K562 (cell line): Measurements from ENCODE around the gene UMODL1. TPM values are rescaled to one million over a fixed set of nuclear protein-coding genes. Genes with fewer than 3 reads are reported as not detected.

ENCODE experiments used
- ATAC-seq: fragments of 200-7000 bp; cut with Tn5 transposase; 3 replicates; pipeline ENCODE4 v1.9.1; 2020; ENCODE audit warnings: moderate library complexity
- BruUV-seq: library from RNA; stranded (reverse); fragments of 400-500 nt; replicated peaks from 2 replicates; lab custom pipeline; 2021; lab: Mats Ljungman, UMichigan
- CTCF ChIA-PET: fragments of 300-600 bp; formaldehyde crosslinking; extraction: SDS; loops from one replicate; lab custom pipeline; 2021; ENCODE audit warnings: low intra/inter-chr PET ratio; lab: Yijun Ruan, JAX
- POLR2A ChIA-PET: fragments of 300-600, 350-650 bp; sonication (Branson Sonifier 250); formaldehyde crosslinking; extraction: SDS; loops from one replicate; lab custom pipeline; 2021; ENCODE audit warnings: antibody characterized with exemption, inconsistent platforms; lab: Yijun Ruan, JAX
- DNase-seq, 4 experiments: peaks; one replicate each; pipeline versions ENCODE4 v3.0.0 to v3.0.0-alpha.2; 2011 to 2018; ENCODE audit warnings: low spot score in 3 of 4, mixed read lengths in 3 of 4; ENCODE audit errors: extremely low read depth in 1 of 4
- FAIRE-seq: peaks from 2 replicates; lab custom pipeline; 2011; peaks lifted over from hg19 to GRCh38; lab: Jason Lieb, UNC
- H2AFZ ChIP-seq: 2 replicates; pipeline ENCODE4 v1.6.0; 2011; ENCODE audit warnings: low read depth, low read length, control low read depth, inconsistent platforms
- H3K27ac ChIP-seq: fragments of 200-600 bp; 3 replicates; pipeline ENCODE4 v1.8.0; 2011; ENCODE audit warnings: low read depth, mild to moderate bottlenecking, control low read depth, inconsistent platforms, low read length, moderate library complexity, mixed read lengths; ENCODE audit errors: extremely low read depth
- H3K27me3 ChIP-seq, 2 experiments: fragments of 300-600 bp in 1 of 2; 2 replicates in 1 of 2; 3 replicates in 1 of 2; pipeline versions ENCODE4 v1.6.0 to v1.8.0; 2011; ENCODE audit warnings: inconsistent platforms in 2 of 2, low read length in 2 of 2, mild to moderate bottlenecking in 1 of 2, mixed read lengths in 1 of 2, moderate library complexity in 1 of 2; ENCODE audit not compliant: control insufficient read depth in 2 of 2, insufficient read depth in 2 of 2
- H3K36me3 ChIP-seq: fragments of 300-600 bp; 3 replicates; pipeline ENCODE4 v1.8.0; 2011; ENCODE audit warnings: mild to moderate bottlenecking, low read length, inconsistent platforms; ENCODE audit not compliant: control insufficient read depth, insufficient read depth
- H3K4me1 ChIP-seq, 2 experiments: fragments of 200-600 bp in 1 of 2; replicated peaks in 1 of 2; 2 replicates in 1 of 2; 3 replicates in 1 of 2; pipeline versions ENCODE4 v1.5.1 to v1.8.0; 2011; ENCODE audit warnings: inconsistent platforms in 2 of 2, low read length in 2 of 2, mild to moderate bottlenecking in 1 of 2, mixed read lengths in 1 of 2, moderate library complexity in 1 of 2; ENCODE audit not compliant: control insufficient read depth in 2 of 2, insufficient read depth in 2 of 2
- H3K4me2 ChIP-seq: 2 replicates; pipeline ENCODE4 v1.6.1; 2011; ENCODE audit warnings: low read length, control low read depth, inconsistent platforms, mixed read lengths; ENCODE audit not compliant: insufficient read depth
- H3K4me3 ChIP-seq: fragments of 200-600 bp; sonication (generic), shearing (Covaris generic); 2 replicates; pipeline ENCODE4 v1.5.1; 2016; ENCODE audit warnings: control low read depth, inconsistent platforms
- H3K79me2 ChIP-seq: fragments of 200-600 bp; 3 replicates; pipeline ENCODE4 v1.8.0; 2011; ENCODE audit warnings: low read length, inconsistent platforms; ENCODE audit not compliant: control insufficient read depth, insufficient read depth
- H3K9ac ChIP-seq, 2 experiments: 2 replicates each; pipeline versions ENCODE4 v1.6.0 to v1.6.1; 2011; ENCODE audit warnings: low read depth in 2 of 2, low read length in 2 of 2, control low read depth in 1 of 2, inconsistent platforms in 1 of 2, mild to moderate bottlenecking in 1 of 2, mixed read lengths in 1 of 2; ENCODE audit not compliant: insufficient read depth in 1 of 2
- H3K9me1 ChIP-seq: one replicate; pipeline ENCODE4 v1.6.0; 2011; ENCODE audit warnings: inconsistent platforms, mild to moderate bottlenecking, low read length, moderate library complexity; ENCODE audit not compliant: control insufficient read depth, insufficient read depth
- H3K9me3 ChIP-seq: replicated peaks from 2 replicates; pipeline ENCODE4 v1.5.1; 2011; ENCODE audit warnings: low read depth, low read length, inconsistent platforms; ENCODE audit not compliant: control insufficient read depth, insufficient read depth
- H4K20me1 ChIP-seq: replicated peaks from 2 replicates; pipeline ENCODE4 v1.6.1; 2011; ENCODE audit warnings: low read length, inconsistent platforms, mixed read lengths; ENCODE audit not compliant: control insufficient read depth, insufficient read depth
- JUNB ChIP-seq: fragments of 450-650 bp; formaldehyde crosslinking; conservative IDR thresholded peaks from 2 replicates; pipeline ENCODE4 v1.4.0; 2020; ENCODE audit warnings: mild to moderate bottlenecking
- NR2C2 ChIP-seq, 2 experiments: fragments of 200-800 bp in 1 of 2; sonication (Bioruptor generic) in 1 of 2; sonication (generic) in 1 of 2; formaldehyde crosslinking in 1 of 2; IDR thresholded peaks; 2 replicates each; pipeline versions ENCODE4 v1.6.1 to v1.8.0; 2016 to 2022; ENCODE audit warnings: mild to moderate bottlenecking in 1 of 2, missing compliant biosample characterization in 1 of 2, missing genetic modification characterization in 1 of 2, missing genetic modification reagents in 1 of 2
- RFX1 ChIP-seq: fragments of 450-650 bp; IDR thresholded peaks from 2 replicates; pipeline ENCODE4 v1.6.1; 2016; ENCODE audit warnings: mild to moderate bottlenecking, moderate library complexity
- WGBS: fragments of 100-300 bp; shearing (Covaris generic); methylation state at CpG from one replicate; pipeline ENCODE4 v1.1.6; 2016; ENCODE audit warnings: low coverage, mixed read lengths; ENCODE audit not compliant: insufficient coverage; ENCODE audit errors: missing lambda C conversion rate; 5-methylcytosine and 5-hydroxymethylcytosine counted together
- in situ Hi-C: fragments of 300-500 bp; cut with MboI; formaldehyde crosslinking; loops from 4 replicates; pipeline ENCODE4 v1.15.0; 2018; ENCODE audit warnings: inconsistent platforms, mixed read lengths
- intact Hi-C: fragments of 100-400 bp; cut with micrococcal nuclease; formaldehyde crosslinking; loops from 2 replicates; pipeline ENCODE4 v1.14.2; 2022
- polyA plus RNA-seq, 8 experiments: library from polyadenylated mRNA; depleted of rRNA in 4 of 8; stranded (reverse) in 5 of 8; unstranded in 3 of 8; fragments of >200 nt; fragmentation: Nextera tagmentation in 2 of 8; fragmentation: Illumina TruSeq in 1 of 8; extraction: Ambion mirVana in 2 of 8; extraction: Trizol in 1 of 8; gene quantifications; 2 replicates each; pipeline versions ENCODE4 v1.2.1 to v1.2.3, GENCODE V29; 2011 to 2014; ENCODE audit warnings: inconsistent platforms in 1 of 8, missing spikeins in 1 of 8
- total RNA-seq, 7 experiments: library from RNA; depleted of rRNA in 6 of 7; stranded (reverse); fragments of >200 nt in 6 of 7; fragmentation: Illumina TruSeq in 2 of 7; extraction: Trizol in 2 of 7; gene quantifications; 2 replicates each; pipeline versions ENCODE4 v1.2.1 to v1.2.3, GENCODE V29; 2011 to 2021; ENCODE audit warnings: low replicate concordance in 1 of 7
- TF ChIP-seq, protein P1 (sequence below): fragments of 250-450 bp; sonication (Bioruptor Pico); IDR thresholded peaks from 2 replicates; pipeline ENCODE4 v1.8.0; 2022; ENCODE audit warnings: moderate library complexity, mild to moderate bottlenecking, inconsistent platforms

The UMODL1 gene
- total and polyA plus RNA-seq, 9 of the 15 experiments (the other 6 are each of a cell fraction or from before 2014, with no cell fraction given): not detected

- no peak overlapping the region for H3K9ac ChIP-seq
- no peaks in the 10 kb centered on the region for H3K9me3 ChIP-seq
- CTCF ChIA-PET: no interaction called here
- under 1% methylated on average over 20 of the region's 20 CpGs for WGBS
- no peak overlapping the region for H3K4me2 ChIP-seq
- ATAC-seq: no peak
- DNase-seq: no peak
- H3K27ac ChIP-seq: no peak overlapping the region
- peak; percentile 41 for TF ChIP-seq RFX1
- TF ChIP-seq JUNB (CRISPR knock-in tag): no peak
- 0 out of 2 replicates have a peak, but pooled peaks cover 5% of the 10 kb centered on the region for H4K20me1 ChIP-seq
- H3K27me3 ChIP-seq: peaks cover 78 to 82% of the 10 kb centered on the region in 2 experiments
- intact Hi-C loops: loop anchor here (10.0 kb wide), 1 partner anchor 63 kb away; no protein-coding TSS in a partner anchor
- in situ Hi-C loops: no loop called here
- no peaks in the 10 kb centered on the region for H3K9me1 ChIP-seq
- no peaks in the 10 kb centered on the region for H3K36me3 ChIP-seq
- peaks cover 0 to 6% of the 10 kb centered on the region in 2 experiments; a peak in 1 of 5 replicates for H3K4me1 ChIP-seq
- no peak overlapping the region for H3K4me3 ChIP-seq
- no peaks in the 10 kb centered on the region for H3K79me2 ChIP-seq
- no peak overlapping the region for H2AFZ ChIP-seq
- FAIRE-seq: no peak
- POLR2A ChIA-PET: no interaction called here
- no TSS peak for BruUV-seq
Observed at GRCh38 chr21:42021371-42022090, 49.6 kb upstream of the UMODL1 start.

DNA sequence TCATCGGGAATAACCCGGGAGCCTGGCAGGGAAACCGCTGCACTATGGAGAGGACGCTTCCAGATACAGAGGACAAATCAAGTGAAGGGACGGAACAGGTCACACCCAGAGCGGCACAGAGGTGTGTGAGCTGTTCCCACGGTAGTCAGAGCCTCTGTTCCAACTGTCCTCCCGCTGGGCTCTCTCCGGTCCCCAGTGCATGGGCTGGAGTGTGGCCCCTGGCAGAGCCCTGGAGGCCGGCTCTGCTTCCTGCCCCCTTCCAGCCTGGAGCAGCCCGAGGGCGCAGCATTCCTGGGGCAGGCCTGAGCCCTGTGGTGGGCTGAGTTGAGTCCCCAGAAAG lies 49.1 kb upstream of the UMODL1 start:
- H3K4me1 ChIP-seq: peaks cover 0 to 6% of the 10 kb centered on the region in 2 experiments; a peak in 1 of 5 replicates
- peaks cover 9% of the 10 kb centered on the region; the same call in 1 of the 2 replicates for H4K20me1 ChIP-seq
- 1% methylated on average over 12 of the region's 12 CpGs for WGBS
- ATAC-seq (no peak), DNase-seq (no peak), FAIRE-seq (no peak)
- H3K36me3 ChIP-seq: no peaks in the 10 kb centered on the region
- H3K27me3 ChIP-seq: peaks cover 78 to 86% of the 10 kb centered on the region in 2 experiments
- H2AFZ ChIP-seq: no peak overlapping the region
- BruUV-seq: no TSS peak
- POLR2A ChIA-PET: interaction anchor here (1.5 kb wide), 1 partner anchor 8 kb away, joined by 3 read pairs; no protein-coding TSS in a partner anchor
- no peak overlapping the region for H3K9ac ChIP-seq
- no peak overlapping the region for H3K4me3 ChIP-seq
- no peak overlapping the region for H3K27ac ChIP-seq
- CTCF ChIA-PET: no interaction called here
- TF ChIP-seq NR2C2 (CRISPR knock-in tag; IDR thresholded peaks at IDR 0.05): no peak
- no peak for TF ChIP-seq NR2C2 (tag; IDR thresholded peaks at IDR 0.05)
- TF ChIP-seq, protein P1, sequence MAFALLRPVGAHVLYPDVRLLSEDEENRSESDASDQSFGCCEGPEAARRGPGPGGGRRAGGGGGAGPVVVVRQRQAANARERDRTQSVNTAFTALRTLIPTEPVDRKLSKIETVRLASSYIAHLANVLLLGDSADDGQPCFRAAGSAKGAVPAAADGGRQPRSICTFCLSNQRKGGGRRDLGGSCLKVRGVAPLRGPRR (CRISPR knock-in tag): no peak
- no peaks in the 10 kb centered on the region for H3K79me2 ChIP-seq
- H3K9me3 ChIP-seq: no peaks in the 10 kb centered on the region
- no peaks in the 10 kb centered on the region for H3K9me1 ChIP-seq
- intact Hi-C loops: loop anchor here (10.0 kb wide), 1 partner anchor 63 kb away; no protein-coding TSS in a partner anchor
- in situ Hi-C loops: no loop called here
- no peak overlapping the region for H3K4me2 ChIP-seq
